ENCODE results near the gene SDF4.

SDF4 gene

GRCh38 chr1:1228187-1228586 lies 3.6 kb downstream of the SDF4 start:
- no peak for DNase-seq (ENCODE audit: low read depth)

- DNase-seq (ENCODE audit: low read depth), result no peak
Observed at GRCh38 chr1:1227386-1227785, 4.4 kb downstream of the SDF4 start.

- DNase-seq (ENCODE audit: low read depth), result no peak
Observed at GRCh38 chr1:1226566-1227362, 5.0 kb downstream of the SDF4 start.

- DNase-seq (ENCODE audit: low read depth), result no peak
Observed at GRCh38 chr1:1225913-1226312, 5.9 kb downstream of the SDF4 start.

GRCh38 chr1:1225238-1225845 lies 6.5 kb downstream of the SDF4 start:
- DNase-seq (ENCODE audit: low read depth), result no peak

GRCh38 chr1:1223891-1224290 lies 7.9 kb downstream of the SDF4 start:
- DNase-seq (ENCODE audit: low read depth), result no peak

GRCh38 chr1:1223321-1223720 lies 8.5 kb downstream of the SDF4 start:
- DNase-seq (ENCODE audit: low read depth), result no peak

GRCh38 chr1:1222575-1223225 lies 9.1 kb downstream of the SDF4 start:
- no peak for DNase-seq (ENCODE audit: low read depth)

- DNase-seq (ENCODE audit: low read depth), result no peak
Observed at GRCh38 chr1:1221887-1222574, 9.8 kb downstream of the SDF4 start.

GRCh38 chr1:1220197-1220596 lies 11.6 kb downstream of the SDF4 start:
- no peak for DNase-seq (ENCODE audit: low read depth)

- DNase-seq (ENCODE audit: low read depth), result no peak
Observed at GRCh38 chr1:1219341-1219740, 12.5 kb downstream of the SDF4 start.

GRCh38 chr1:1218524-1219200 lies 13.1 kb downstream of the SDF4 start:
- DNase-seq (ENCODE audit: low read depth), result no peak

- no peak for DNase-seq (ENCODE audit: low read depth)
Observed at GRCh38 chr1:1217621-1218523, 13.9 kb downstream of the SDF4 start.

- no peak for DNase-seq (ENCODE audit: low read depth)
Observed at GRCh38 chr1:1216770-1217620, 14.8 kb downstream of the SDF4 start.

GRCh38 chr1:1215881-1216605 lies 15.8 kb downstream of the SDF4 start:
- no peak for DNase-seq (ENCODE audit: low read depth)

GRCh38 chr1:1215080-1215676 lies 16.6 kb downstream of the SDF4 start:
- no peak for DNase-seq (ENCODE audit: low read depth)

- DNase-seq (ENCODE audit: low read depth), result no peak
Observed at GRCh38 chr1:1213345-1214265, 18.2 kb downstream of the SDF4 start, which contains the start of gene TNFRSF4. TSS of gene TNFRSF4 (minus strand) at chr1:1214153. CDS start at chr1:1214127, 26 bp downstream.
